GM12872 (cell line): Measurements from ENCODE around the gene GNS.
A peak's percentile ranks its signal among the peaks of the same experiment; 100 is the strongest.

Experiments
- CTCF ChIP-seq: IDR thresholded peaks from 3 replicates; pipeline ENCODE4 v1.5.1; 2011; ENCODE audit warnings: low read depth, mild to moderate bottlenecking, low read length, moderate library complexity; ENCODE audit not compliant: insufficient read depth

GNS gene

GRCh38 chr12:64798165-64798564, 39.0 kb upstream of the GNS start:
- TF ChIP-seq CTCF = no peak

- TF ChIP-seq CTCF = no peak
Observed at GRCh38 chr12:64797156-64797555, 38.0 kb upstream of the GNS start.

- peak; percentile 71 for TF ChIP-seq CTCF
Observed at GRCh38 chr12:64796205-64796845, 37.1 kb upstream of the GNS start.

GRCh38 chr12:64794305-64794704, 35.1 kb upstream of the GNS start:
- no peak for TF ChIP-seq CTCF

GRCh38 chr12:64793610-64794009, 34.4 kb upstream of the GNS start:
- no peak for TF ChIP-seq CTCF

- no peak for TF ChIP-seq CTCF
Observed at GRCh38 chr12:64792128-64792527, 32.9 kb upstream of the GNS start.

- no peak for TF ChIP-seq CTCF
Observed at GRCh38 chr12:64791036-64791435, 31.8 kb upstream of the GNS start.
